Measurements from ENCODE around the gene IL4I1.

DNA sequence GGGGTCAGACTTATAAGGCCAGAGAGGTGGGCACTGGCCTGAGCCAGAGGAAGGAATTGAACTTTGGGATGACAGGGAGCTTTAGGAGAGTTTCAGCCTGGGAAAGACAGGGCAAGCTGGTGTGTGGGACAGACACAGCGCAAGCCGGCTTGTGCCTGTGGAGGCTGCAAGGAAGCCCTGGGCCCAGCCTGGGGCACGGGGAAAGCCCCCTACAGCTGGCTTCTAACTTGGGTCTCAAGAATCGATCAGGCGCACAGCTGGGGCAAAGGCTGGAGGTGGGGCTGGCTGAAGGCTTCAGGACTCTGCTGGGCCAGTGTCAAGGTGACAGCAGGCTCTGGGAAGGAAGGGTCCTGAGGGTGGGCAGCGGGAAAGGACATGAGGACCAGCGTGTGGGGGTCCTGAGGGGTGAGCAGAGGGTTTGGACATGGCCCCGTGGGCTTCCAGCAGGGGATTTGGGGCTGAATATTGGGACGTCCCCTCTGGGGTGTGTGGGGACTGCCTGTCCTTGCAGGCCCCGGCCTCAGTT, 42.8 kb downstream of the IL4I1 start:
- TF ChIP-seq POLR2A (IDR thresholded peaks at IDR 0.05) (no peak), POLR2AphosphoS5 (IDR thresholded peaks at IDR 0.05; ENCODE audit: insufficient read depth in 1 of 2, low read depth in 1 of 2) (no peak)
- TF ChIP-seq, protein P1, sequence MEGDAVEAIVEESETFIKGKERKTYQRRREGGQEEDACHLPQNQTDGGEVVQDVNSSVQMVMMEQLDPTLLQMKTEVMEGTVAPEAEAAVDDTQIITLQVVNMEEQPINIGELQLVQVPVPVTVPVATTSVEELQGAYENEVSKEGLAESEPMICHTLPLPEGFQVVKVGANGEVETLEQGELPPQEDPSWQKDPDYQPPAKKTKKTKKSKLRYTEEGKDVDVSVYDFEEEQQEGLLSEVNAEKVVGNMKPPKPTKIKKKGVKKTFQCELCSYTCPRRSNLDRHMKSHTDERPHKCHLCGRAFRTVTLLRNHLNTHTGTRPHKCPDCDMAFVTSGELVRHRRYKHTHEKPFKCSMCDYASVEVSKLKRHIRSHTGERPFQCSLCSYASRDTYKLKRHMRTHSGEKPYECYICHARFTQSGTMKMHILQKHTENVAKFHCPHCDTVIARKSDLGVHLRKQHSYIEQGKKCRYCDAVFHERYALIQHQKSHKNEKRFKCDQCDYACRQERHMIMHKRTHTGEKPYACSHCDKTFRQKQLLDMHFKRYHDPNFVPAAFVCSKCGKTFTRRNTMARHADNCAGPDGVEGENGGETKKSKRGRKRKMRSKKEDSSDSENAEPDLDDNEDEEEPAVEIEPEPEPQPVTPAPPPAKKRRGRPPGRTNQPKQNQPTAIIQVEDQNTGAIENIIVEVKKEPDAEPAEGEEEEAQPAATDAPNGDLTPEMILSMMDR (IDR thresholded peaks at IDR 0.05): no peak
